ENCODE data around the gene SRGAP3.

DNA sequence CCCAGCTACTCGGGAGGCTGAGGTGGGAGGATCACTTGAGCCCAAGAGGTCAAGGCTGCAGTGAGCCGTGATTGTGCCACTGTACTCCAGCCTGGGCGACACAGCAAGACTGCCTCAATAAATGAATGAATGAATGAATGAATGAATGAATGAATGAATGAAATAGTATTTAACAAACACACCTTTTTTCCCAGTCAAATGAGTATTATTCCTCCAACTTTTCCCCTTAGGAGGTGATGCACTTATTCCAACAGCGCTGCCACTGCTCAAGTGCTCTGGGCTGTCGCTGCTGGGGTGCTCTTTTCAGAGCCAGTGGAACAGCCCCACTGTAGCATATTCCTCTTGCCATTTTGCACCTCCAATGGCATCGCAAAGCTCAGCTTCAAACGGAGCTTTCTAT is 219.4 kb downstream of the SRGAP3 start:
- TF ChIP-seq CTCF (IDR thresholded peaks at IDR 0.05) (no peak), EP300 (IDR thresholded peaks at IDR 0.05; ENCODE audit: low read depth) (no peak), POLR2A (IDR thresholded peaks at IDR 0.05) (no peak), POLR2AphosphoS5 (IDR thresholded peaks at IDR 0.05) (no peak)
